Neural cell (in vitro differentiated cells): Measurements from ENCODE around the gene APIP. TPM values are rescaled to one million over a fixed set of nuclear protein-coding genes. Genes with fewer than 3 reads are reported as not detected.

Experiments used
- polyA plus RNA-seq: library from polyadenylated mRNA; depleted of rRNA; stranded (reverse); fragments of >200 nt; gene quantifications from 2 replicates; pipeline ENCODE4 v1.2.3, GENCODE V29; 2014
- small RNA-seq, 3 experiments: library from RNA; depleted of rRNA; stranded (forward); fragments of <200 nt; gene quantifications; one replicate each; pipeline ENCODE3, GENCODE V24; 2012

Gene APIP
- polyA plus RNA-seq, 1 donor from 2014 or later = 45.9 TPM

Small RNA genes lying within 50 kb of the gene (small RNA-seq; reads per million reads assigned to genes)
- gene MIR1343 = 0 to 0.65 (median 0) reads per million in 3 experiments

Other genes starting within 250 kb of the APIP start
- 53.6 and 59.8 TPM in 2 replicates for gene PDHX, start 239 bp upstream of the APIP start, polyA plus RNA-seq
- 0.77 TPM in 1 of 2 replicates, not detected in the other for gene CD44, start 222.8 kb upstream of the APIP start, polyA plus RNA-seq